ENCODE data around the gene CSDE1.

CSDE1 gene

GRCh38 chr1:114718661-114719423 lies 38.9 kb downstream of the CSDE1 start:
- Histone ChIP-seq H3K9ac (ENCODE audit: low read depth, low read length, poor library complexity, severe bottlenecking) (no peak overlapping the region), H3K9me2 (replicated peaks; ENCODE audit: low read depth, low read length) (no peaks in the 10 kb centered on the region), H3K4me2 (ENCODE audit: low read depth, low read length, poor library complexity, severe bottlenecking) (no peak overlapping the region), H3K79me2 (ENCODE audit: insufficient read depth, low read length) (peaks cover 27% of the 10 kb centered on the region), H3K36me3 (ENCODE audit: insufficient read depth, low read length) (peaks cover 69% of the 10 kb centered on the region), H3K4me3 (ENCODE audit: low read length, poor library complexity, severe bottlenecking) (no peak overlapping the region), H3K4me1 (ENCODE audit: insufficient read depth, low read length, poor library complexity, severe bottlenecking) (peaks cover 11% of the 10 kb centered on the region), H3F3A (ENCODE audit: low read depth) (peaks cover 10% of the 10 kb centered on the region), H2AFZ (ENCODE audit: low read length) (no peak overlapping the region), H4K20me1 (ENCODE audit: insufficient read depth, low read length, poor library complexity, severe bottlenecking) (peaks cover 12% of the 10 kb centered on the region), H3K9me3 (ENCODE audit: insufficient read depth, low read depth, low read length) (no peaks in the 10 kb centered on the region), H3K27me3 (ENCODE audit: insufficient read depth, low read length, poor library complexity, severe bottlenecking) (no peaks in the 10 kb centered on the region)
- TF ChIP-seq EZH2phosphoT487 (IDR thresholded peaks at IDR 0.05; ENCODE audit: borderline replicate concordance), result no peak
- no peak for TF ChIP-seq CTCF (conservative IDR thresholded peaks at IDR 0.05; ENCODE audit: low read length)

- Histone ChIP-seq H3K27me3 (ENCODE audit: insufficient read depth, low read length, poor library complexity, severe bottlenecking) (no peaks in the 10 kb centered on the region), H3K9me2 (replicated peaks; ENCODE audit: low read depth, low read length) (no peaks in the 10 kb centered on the region), H2AFZ (ENCODE audit: low read length) (peak within 1 kb of the TSS; percentile 88), H3K36me3 (ENCODE audit: insufficient read depth, low read length) (peaks cover 69% of the 10 kb centered on the region), H3K79me2 (ENCODE audit: insufficient read depth, low read length) (peaks cover 41% of the 10 kb centered on the region), H3K4me3 (ENCODE audit: low read length, poor library complexity, severe bottlenecking) (peak within 1 kb of the TSS; percentile 94), H3K4me1 (ENCODE audit: insufficient read depth, low read length, poor library complexity, severe bottlenecking) (peaks cover 11% of the 10 kb centered on the region), H4K20me1 (ENCODE audit: insufficient read depth, low read length, poor library complexity, severe bottlenecking) (peaks cover 19% of the 10 kb centered on the region), H3K9ac (ENCODE audit: low read depth, low read length, poor library complexity, severe bottlenecking) (peak within 1 kb of the TSS; percentile 97), H3K9me3 (ENCODE audit: insufficient read depth, low read depth, low read length) (no peaks in the 10 kb centered on the region), H3F3A (ENCODE audit: low read depth) (peaks cover 10% of the 10 kb centered on the region), H3K4me2 (ENCODE audit: low read depth, low read length, poor library complexity, severe bottlenecking) (peak within 1 kb of the TSS; percentile 100)
- no peak for TF ChIP-seq CTCF (conservative IDR thresholded peaks at IDR 0.05; ENCODE audit: low read length)
- no peak for TF ChIP-seq EZH2phosphoT487 (IDR thresholded peaks at IDR 0.05; ENCODE audit: borderline replicate concordance)
Measured at GRCh38 chr1:114716304-114717170, 41.2 kb downstream of the CSDE1 start, which contains the start of gene NRAS. TSS of gene NRAS (minus strand) at chr1:114716771. CDS start at chr1:114716160, 611 bp downstream.

GRCh38 chr1:114715952-114716303 lies 41.9 kb downstream of the CSDE1 start:
- H3K4me2 ChIP-seq (ENCODE audit: low read depth, low read length, poor library complexity, severe bottlenecking), result peak overlapping the region; percentile 100
- peak overlapping the region; percentile 94 for H3K4me3 ChIP-seq (ENCODE audit: low read length, poor library complexity, severe bottlenecking)
- H3K9me3 ChIP-seq (ENCODE audit: insufficient read depth, low read depth, low read length), result no peaks in the 10 kb centered on the region
- H3K36me3 ChIP-seq (ENCODE audit: insufficient read depth, low read length), result peaks cover 65% of the 10 kb centered on the region
- peaks cover 11% of the 10 kb centered on the region for H3K4me1 ChIP-seq (ENCODE audit: insufficient read depth, low read length, poor library complexity, severe bottlenecking)
- peaks cover 41% of the 10 kb centered on the region for H3K79me2 ChIP-seq (ENCODE audit: insufficient read depth, low read length)
- H3K27me3 ChIP-seq (ENCODE audit: insufficient read depth, low read length, poor library complexity, severe bottlenecking), result no peaks in the 10 kb centered on the region
- peaks cover 10% of the 10 kb centered on the region for H3F3A ChIP-seq (ENCODE audit: low read depth)
- H3K9me2 ChIP-seq (replicated peaks; ENCODE audit: low read depth, low read length), result no peaks in the 10 kb centered on the region
- H4K20me1 ChIP-seq (ENCODE audit: insufficient read depth, low read length, poor library complexity, severe bottlenecking), result peaks cover 19% of the 10 kb centered on the region
- peak overlapping the region; percentile 97 for H3K9ac ChIP-seq (ENCODE audit: low read depth, low read length, poor library complexity, severe bottlenecking)
- no peak for TF ChIP-seq CTCF (conservative IDR thresholded peaks at IDR 0.05; ENCODE audit: low read length)
- TF ChIP-seq EZH2phosphoT487 (IDR thresholded peaks at IDR 0.05; ENCODE audit: borderline replicate concordance), result no peak
- H2AFZ ChIP-seq (ENCODE audit: low read length), result no peak overlapping the region
